GM11168 (cell line): Measurements from ENCODE around the gene EFS.
"Not testable (repeated sequence)": the region's sequence is repeated elsewhere in the genome, so short reads cannot be mapped to it uniquely, and the experiment has no call there.

Experiments used
- in situ Hi-C: fragments of 300-500 bp; cut with MboI; formaldehyde crosslinking; loops from one replicate; pipeline ENCODE4 v1.12.0; 2022; ENCODE audit warnings: low sequenced_read_pairs; ENCODE audit not compliant: unreplicated experiment

EFS gene

GRCh38 chr14:23399591-23399990 lies 34.6 kb upstream of the EFS start:
- in situ Hi-C loops: no loop called here

GRCh38 chr14:23399136-23399535 lies 34.2 kb upstream of the EFS start:
- in situ Hi-C loops: no loop called here

- in situ Hi-C loops: no loop called here
Measured at GRCh38 chr14:23398348-23398747, 33.4 kb upstream of the EFS start.

- in situ Hi-C loops: no loop called here
Measured at GRCh38 chr14:23396781-23397407, 31.9 kb upstream of the EFS start.

GRCh38 chr14:23396126-23396525 lies 31.2 kb upstream of the EFS start:
- in situ Hi-C loops: no loop called here

- in situ Hi-C loops: no loop called here
Measured at GRCh38 chr14:23392613-23393012, 27.6 kb upstream of the EFS start.

- in situ Hi-C loops: not testable (repeated sequence)
Measured at GRCh38 chr14:23389871-23390270, 24.9 kb upstream of the EFS start.

GRCh38 chr14:23389396-23389795 lies 24.4 kb upstream of the EFS start:
- in situ Hi-C loops: no loop called here

- in situ Hi-C loops: no loop called here
Measured at GRCh38 chr14:23388996-23389395, 24.0 kb upstream of the EFS start.

GRCh38 chr14:23387916-23388882 lies 23.2 kb upstream of the EFS start:
- in situ Hi-C loops: no loop called here

GRCh38 chr14:23386999-23387398 lies 22.0 kb upstream of the EFS start:
- in situ Hi-C loops: no loop called here

- in situ Hi-C loops: not testable (repeated sequence)
Measured at GRCh38 chr14:23386266-23386657, 21.3 kb upstream of the EFS start.

- in situ Hi-C loops: no loop called here
Measured at GRCh38 chr14:23385642-23386265, 20.8 kb upstream of the EFS start.

GRCh38 chr14:23385244-23385641 lies 20.3 kb upstream of the EFS start:
- in situ Hi-C loops: no loop called here

GRCh38 chr14:23384364-23385080 lies 19.6 kb upstream of the EFS start:
- in situ Hi-C loops: no loop called here

- in situ Hi-C loops: no loop called here
Measured at GRCh38 chr14:23382731-23383440, 17.9 kb upstream of the EFS start.

- in situ Hi-C loops: no loop called here
Measured at GRCh38 chr14:23382276-23382675, 17.3 kb upstream of the EFS start.

- in situ Hi-C loops: no loop called here
Measured at GRCh38 chr14:23381871-23382270, 16.9 kb upstream of the EFS start.

- in situ Hi-C loops: no loop called here
Measured at GRCh38 chr14:23380976-23381375, 16.0 kb upstream of the EFS start.
